Activated naive CD8-positive, alpha-beta T cell treated with anti-CD3 and anti-CD28 coated beads, Interleukin-2, amount 50 U/mL, for 24 hours (primary cell): ENCODE data around the gene TLCD3B.
"Not testable (repeated sequence)": the region's sequence is repeated elsewhere in the genome, so short reads cannot be mapped to it uniquely, and the experiment has no call there.

ENCODE experiments used
- ATAC-seq: fragments of 150-1000 bp; cut with Tn5 transposase; one replicate; pipeline ENCODE4 v1.10.0; 2021
- DNase-seq: peaks from one replicate; pipeline ENCODE4 v3.0.0; 2021
- H3K27ac Mint-ChIP-seq: one replicate; pipeline ENCODE4 v1.8.0; 2021; ENCODE audit warnings: mild to moderate bottlenecking, mixed read lengths
- H3K27me3 Mint-ChIP-seq: one replicate; pipeline ENCODE4 v1.8.0; 2021; ENCODE audit warnings: mixed read lengths
- H3K36me3 Mint-ChIP-seq: one replicate; pipeline ENCODE4 v1.8.0; 2021; ENCODE audit warnings: low read depth, mixed read lengths
- H3K4me1 Mint-ChIP-seq: one replicate; pipeline ENCODE4 v1.8.0; 2021; ENCODE audit warnings: mixed read lengths
- H3K4me3 Mint-ChIP-seq: one replicate; pipeline ENCODE4 v1.8.0; 2021; ENCODE audit warnings: mild to moderate bottlenecking, moderate library complexity, mixed read lengths
- H3K9me3 Mint-ChIP-seq: one replicate; pipeline ENCODE4 v1.8.0; 2021; ENCODE audit warnings: mixed read lengths

The TLCD3B gene

DNA sequence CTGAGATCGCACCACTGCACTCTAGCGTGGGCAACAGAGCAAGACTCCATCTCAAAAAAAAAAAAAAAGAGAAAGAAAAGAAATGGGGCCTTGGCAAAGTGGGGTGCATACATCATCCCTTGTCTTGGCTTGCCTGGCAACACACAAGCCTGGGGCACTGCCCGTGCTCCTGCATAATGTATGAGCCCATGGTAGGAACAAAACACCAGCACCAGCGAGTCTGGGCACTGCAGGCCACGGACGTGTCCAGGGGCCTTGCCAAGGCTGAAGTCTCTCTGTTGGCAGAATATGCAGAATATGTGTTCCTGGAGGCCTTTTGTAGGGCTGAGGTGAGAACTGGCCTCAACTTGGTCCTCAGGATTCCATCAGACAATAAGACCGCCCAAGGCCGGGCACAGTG is 18.8 kb upstream of the TLCD3B start:
- Mint-ChIP-seq H3K36me3 (no peaks in the 10 kb centered on the region), H3K27ac (no peak overlapping the region), H3K9me3 (no peaks in the 10 kb centered on the region), H3K4me1 (peaks cover 20% of the 10 kb centered on the region), H3K4me3 (no peak overlapping the region), H3K27me3 (peaks cover 4% of the 10 kb centered on the region)
- no peak for ATAC-seq
- DNase-seq, result no peak

GRCh38 chr16:30046588-30046987 is 15.5 kb upstream of the TLCD3B start:
- no peak overlapping the region for H3K27ac Mint-ChIP-seq
- H3K36me3 Mint-ChIP-seq, result no peaks in the 10 kb centered on the region
- H3K4me3 Mint-ChIP-seq, result no peak overlapping the region
- H3K27me3 Mint-ChIP-seq, result no peaks in the 10 kb centered on the region
- DNase-seq, result no peak
- peaks cover 6% of the 10 kb centered on the region for H3K4me1 Mint-ChIP-seq
- H3K9me3 Mint-ChIP-seq, result no peaks in the 10 kb centered on the region
- ATAC-seq, result no peak

- no peak for DNase-seq
- H3K9me3 Mint-ChIP-seq, result no peaks in the 10 kb centered on the region
- no peak for ATAC-seq
- H3K36me3 Mint-ChIP-seq, result no peaks in the 10 kb centered on the region
- peaks cover 4% of the 10 kb centered on the region for H3K4me1 Mint-ChIP-seq
- H3K27me3 Mint-ChIP-seq, result no peaks in the 10 kb centered on the region
- H3K4me3 Mint-ChIP-seq, result no peak overlapping the region
- H3K27ac Mint-ChIP-seq, result no peak overlapping the region
These were observed 15.1 kb upstream of the TLCD3B start for GRCh38 chr16:30046178-30046577.

GRCh38 chr16:30041841-30042240 is 10.8 kb upstream of the TLCD3B start:
- DNase-seq (no peak), ATAC-seq (no peak)
- no peaks in the 10 kb centered on the region for H3K36me3 Mint-ChIP-seq
- H3K27ac Mint-ChIP-seq, result no peak overlapping the region
- H3K27me3 Mint-ChIP-seq, result peaks cover 5% of the 10 kb centered on the region
- H3K9me3 Mint-ChIP-seq, result no peaks in the 10 kb centered on the region
- peaks cover 3% of the 10 kb centered on the region for H3K4me1 Mint-ChIP-seq
- H3K4me3 Mint-ChIP-seq, result no peak overlapping the region

DNA sequence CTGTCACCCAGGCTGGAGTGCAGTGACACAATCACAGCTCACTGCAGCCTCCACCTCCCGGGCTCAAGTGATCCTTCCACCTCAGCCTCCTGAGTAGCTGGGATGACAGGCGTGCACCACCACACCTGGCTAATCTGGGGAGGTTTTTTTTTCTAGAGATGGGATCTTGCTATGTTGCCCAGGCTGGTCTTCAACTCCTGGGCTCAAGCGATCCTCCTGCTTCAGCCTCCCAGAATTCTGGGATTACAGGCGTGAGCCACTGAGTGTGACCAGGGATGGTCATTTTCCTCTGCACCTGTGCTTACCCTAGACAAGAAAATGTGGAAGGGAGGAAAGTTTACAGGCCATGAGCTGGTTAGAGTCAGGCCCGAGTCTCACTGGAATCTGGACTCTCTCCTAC is 9.6 kb upstream of the TLCD3B start:
- ATAC-seq, H3K4me3 Mint-ChIP-seq, H3K27ac Mint-ChIP-seq, H3K4me1 Mint-ChIP-seq, H3K9me3 Mint-ChIP-seq, DNase-seq, H3K27me3 Mint-ChIP-seq, H3K36me3 Mint-ChIP-seq: not testable (repeated sequence)

GRCh38 chr16:30040221-30040620 is 9.2 kb upstream of the TLCD3B start:
- no peak for DNase-seq
- Mint-ChIP-seq H3K9me3 (no peaks in the 10 kb centered on the region), H3K4me1 (peaks cover under 1% of the 10 kb centered on the region), H3K27me3 (peaks cover 9% of the 10 kb centered on the region), H3K4me3 (no peak overlapping the region), H3K27ac (no peak overlapping the region), H3K36me3 (no peaks in the 10 kb centered on the region)
- no peak for ATAC-seq

- Mint-ChIP-seq H3K4me1 (peaks cover 12% of the 10 kb centered on the region), H3K4me3 (no peak overlapping the region), H3K27ac (no peak overlapping the region), H3K36me3 (no peaks in the 10 kb centered on the region), H3K9me3 (no peaks in the 10 kb centered on the region), H3K27me3 (peaks cover 47% of the 10 kb centered on the region)
- no peak for DNase-seq
- ATAC-seq, result peak; percentile 9
These were observed 2.2 kb upstream of the TLCD3B start for GRCh38 chr16:30033270-30033669.

DNA sequence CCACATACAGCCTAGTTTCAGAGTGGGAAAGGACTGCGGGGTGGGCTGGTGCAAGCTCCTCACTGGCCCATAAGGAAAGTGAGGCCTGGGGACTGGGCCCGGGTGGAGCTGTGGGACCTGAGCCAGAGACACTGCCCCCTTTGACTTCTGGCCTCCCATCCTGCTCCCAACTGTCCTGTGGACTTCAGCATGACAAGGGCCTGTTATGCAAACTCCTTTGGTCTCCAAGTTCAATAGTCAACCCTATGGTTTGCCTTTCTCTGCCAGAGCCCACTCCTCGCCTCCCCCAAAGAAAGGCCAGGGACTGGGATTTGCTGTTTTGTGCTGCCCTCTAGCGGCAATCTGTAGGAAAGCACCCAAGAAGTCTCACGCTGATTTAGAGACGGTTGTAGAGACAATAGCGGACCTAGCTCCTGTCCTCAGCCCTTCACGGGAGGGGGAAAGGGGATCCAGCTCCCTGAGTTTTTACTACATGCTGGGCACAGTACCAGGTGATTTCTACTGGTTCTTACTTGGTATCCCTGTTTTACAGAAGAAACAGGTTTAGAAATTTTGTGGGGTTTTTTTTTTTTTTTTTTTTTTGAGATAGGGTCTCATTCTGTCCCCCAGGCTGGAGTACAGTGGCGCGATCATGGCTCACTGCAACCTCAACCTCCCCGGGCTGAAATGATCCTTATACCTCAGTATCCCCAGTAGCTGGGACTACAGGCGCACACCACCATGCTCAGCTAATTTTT is 1.2 kb upstream of the TLCD3B start:
- H3K27ac Mint-ChIP-seq, result no peak overlapping the region
- H3K36me3 Mint-ChIP-seq, result no peaks in the 10 kb centered on the region
- ATAC-seq (peak; percentile 41), DNase-seq (peak; percentile 69)
- no peaks in the 10 kb centered on the region for H3K9me3 Mint-ChIP-seq
- no peak overlapping the region for H3K4me3 Mint-ChIP-seq
- peaks cover 12% of the 10 kb centered on the region for H3K4me1 Mint-ChIP-seq
- H3K27me3 Mint-ChIP-seq, result peaks cover 55% of the 10 kb centered on the region

GRCh38 chr16:30031477-30031918 is 427 bp upstream of the TLCD3B start:
- Mint-ChIP-seq H3K36me3 (no peaks in the 10 kb centered on the region), H3K4me1 (peaks cover 12% of the 10 kb centered on the region), H3K27ac (no peak overlapping the region), H3K9me3 (no peaks in the 10 kb centered on the region), H3K4me3 (no peak overlapping the region), H3K27me3 (peaks cover 62% of the 10 kb centered on the region)
- ATAC-seq (no peak), DNase-seq (no peak)

- no peak for ATAC-seq
- peak overlapping the region; percentile 21 for H3K4me3 Mint-ChIP-seq
These were observed 923 bp downstream of the TLCD3B start for GRCh38 chr16:30030011-30030685.

GRCh38 chr16:30028438-30029076 is 2.5 kb downstream of the TLCD3B start:
- no peaks in the 10 kb centered on the region for H3K9me3 Mint-ChIP-seq
- H3K27ac Mint-ChIP-seq, result no peak overlapping the region
- H3K27me3 Mint-ChIP-seq, result peaks cover 58% of the 10 kb centered on the region
- no peaks in the 10 kb centered on the region for H3K36me3 Mint-ChIP-seq
- H3K4me1 Mint-ChIP-seq, result peaks cover 12% of the 10 kb centered on the region
- no peak for DNase-seq
- H3K4me3 Mint-ChIP-seq, result no peak overlapping the region
- no peak for ATAC-seq

More at GRCh38 chr16:30030011-30030685, 923 bp downstream of the TLCD3B start:
- H3K36me3 Mint-ChIP-seq, result no peaks in the 10 kb centered on the region
- H3K4me1 Mint-ChIP-seq, result peaks cover 12% of the 10 kb centered on the region
- peaks cover 61% of the 10 kb centered on the region for H3K27me3 Mint-ChIP-seq
- DNase-seq, result no peak
- no peaks in the 10 kb centered on the region for H3K9me3 Mint-ChIP-seq
- H3K27ac Mint-ChIP-seq, result no peak overlapping the region

DNA sequence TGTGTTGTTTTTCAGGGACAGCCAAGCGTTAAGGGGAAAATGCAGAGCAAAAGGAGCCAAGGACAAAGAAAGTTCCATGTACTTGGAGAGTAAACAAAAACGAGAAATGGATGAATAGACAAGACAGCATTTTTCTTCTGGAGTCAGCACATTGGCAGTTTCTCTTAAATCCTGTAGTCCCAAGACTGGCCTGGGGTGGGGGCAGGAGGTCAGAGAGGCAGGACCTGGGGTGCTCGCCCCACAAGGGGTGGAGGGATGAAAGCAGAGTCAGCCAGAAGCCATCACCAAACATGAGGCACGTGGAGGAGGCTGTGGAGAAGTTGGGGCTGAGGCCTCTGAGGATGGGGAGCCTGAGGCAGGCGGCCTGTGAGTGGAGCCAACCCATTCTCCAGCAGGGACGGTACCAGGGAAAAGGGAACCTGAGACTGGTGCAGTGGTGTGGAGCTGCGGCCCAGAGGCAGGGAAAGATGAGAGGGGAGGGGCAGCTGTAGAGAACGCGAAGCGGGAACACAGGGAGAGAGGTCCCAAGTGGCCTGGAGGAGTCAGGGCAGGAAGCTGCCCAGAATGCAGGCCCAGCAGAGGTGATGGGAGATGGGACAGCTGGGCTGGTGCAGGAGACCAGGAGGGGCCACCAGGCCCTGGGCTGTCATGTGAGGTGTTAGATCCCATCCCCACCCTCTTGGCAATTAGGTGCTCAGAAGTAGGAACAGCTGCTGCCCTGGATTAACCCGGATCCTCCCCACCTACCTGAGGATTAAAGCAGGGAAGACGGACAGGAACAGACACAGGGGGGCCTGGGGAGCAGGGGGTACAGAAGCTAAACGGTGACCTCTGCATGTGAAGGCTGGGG is 3.3 kb downstream of the TLCD3B start:
- DNase-seq (no peak), ATAC-seq (no peak)
- H3K4me3 Mint-ChIP-seq, result no peak overlapping the region
- no peak overlapping the region for H3K27ac Mint-ChIP-seq
- no peaks in the 10 kb centered on the region for H3K36me3 Mint-ChIP-seq
- peaks cover 10% of the 10 kb centered on the region for H3K4me1 Mint-ChIP-seq
- no peaks in the 10 kb centered on the region for H3K9me3 Mint-ChIP-seq
- peaks cover 53% of the 10 kb centered on the region for H3K27me3 Mint-ChIP-seq

DNA sequence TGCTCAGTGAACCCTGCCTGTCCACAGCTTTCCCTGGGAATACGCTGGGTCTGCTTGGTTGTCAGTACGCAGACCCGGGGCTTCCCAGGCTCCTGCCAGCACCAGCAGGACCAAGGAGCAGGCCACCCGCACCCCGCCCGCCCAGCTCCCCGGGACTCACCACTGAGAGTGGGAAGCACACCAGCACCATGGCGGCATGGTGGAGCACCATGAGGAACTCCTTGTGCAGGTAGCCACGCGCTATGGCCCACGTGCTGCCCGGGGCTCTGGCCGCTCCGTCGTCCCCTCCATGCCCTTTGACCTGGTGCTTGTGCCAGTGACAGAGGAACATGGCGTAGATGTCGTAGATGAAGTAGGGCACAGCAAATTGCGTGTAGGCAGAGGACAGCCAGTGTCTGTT is 4.6 kb downstream of the TLCD3B start:
- Mint-ChIP-seq H3K27ac (no peak overlapping the region), H3K27me3 (peaks cover 44% of the 10 kb centered on the region), H3K9me3 (no peaks in the 10 kb centered on the region), H3K4me1 (peaks cover 4% of the 10 kb centered on the region), H3K4me3 (no peak overlapping the region), H3K36me3 (no peaks in the 10 kb centered on the region)
- no peak for DNase-seq
- no peak for ATAC-seq

GRCh38 chr16:30025574-30025973 is 5.5 kb downstream of the TLCD3B start:
- DNase-seq (no peak), ATAC-seq (no peak)
- peaks cover 6% of the 10 kb centered on the region for H3K4me1 Mint-ChIP-seq
- H3K4me3 Mint-ChIP-seq, result no peak overlapping the region
- H3K27me3 Mint-ChIP-seq, result peaks cover 46% of the 10 kb centered on the region
- H3K27ac Mint-ChIP-seq, result no peak overlapping the region
- H3K9me3 Mint-ChIP-seq, result no peaks in the 10 kb centered on the region
- H3K36me3 Mint-ChIP-seq, result no peaks in the 10 kb centered on the region
